OCI-LY1 (cell line): ENCODE data around the gene TXNRD1.

ENCODE experiments used
- CTCF ChIP-seq: fragments of 200-600 bp; sonication (generic), shearing (Covaris generic); IDR thresholded peaks from 2 replicates; pipeline ENCODE4 v1.5.1; 2017; ENCODE audit warnings: mild to moderate bottlenecking, antibody characterized with exemption, low read length, moderate library complexity, mixed read lengths
- EZH2 ChIP-seq: fragments of 200-600 bp; sonication (generic), shearing (Covaris generic); IDR thresholded peaks from 2 replicates; pipeline ENCODE4 v1.8.0; 2017; ENCODE audit warnings: borderline replicate concordance, mixed run types, mild to moderate bottlenecking, antibody characterized with exemption, low read length, moderate library complexity, mixed read lengths

GRCh38 chr12:104280717-104281458, 65.3 kb downstream of the TXNRD1 start:
- TF ChIP-seq CTCF (no peak), EZH2 (no peak)
